Measurements from ENCODE around the gene FAAP20. TPM values are rescaled to one million over a fixed set of nuclear protein-coding genes. Genes with fewer than 3 reads are reported as not detected.

The FAAP20 gene
- polyA plus RNA-seq, 1 donor from 2014 or later, result 45.3 TPM

DNA sequence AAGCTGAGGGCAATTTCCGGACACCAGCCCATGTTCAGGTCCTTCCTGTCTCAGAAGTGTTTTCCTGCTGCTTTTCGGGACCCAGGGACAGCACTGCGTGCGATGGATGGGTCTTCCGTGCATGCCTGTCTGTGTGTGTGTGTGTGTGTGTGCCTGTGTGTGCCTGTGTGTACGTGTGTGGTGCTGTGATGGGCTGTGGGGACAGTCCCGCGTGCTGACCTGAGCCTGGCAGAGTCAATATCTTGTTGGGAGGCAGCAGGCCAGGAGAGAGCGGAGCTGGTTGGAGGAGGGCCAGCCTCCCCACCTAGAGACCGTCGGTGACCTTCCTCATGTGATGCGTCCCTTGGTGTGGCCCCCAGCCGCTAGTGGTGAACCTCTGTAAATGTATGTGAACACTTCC is 47.2 kb upstream of the FAAP20 start:
- Histone ChIP-seq H3K36me3 (ENCODE audit: insufficient read depth, low read length) (no peaks in the 10 kb centered on the region), H3K4me3 (ENCODE audit: low read length) (no peak overlapping the region), H3K9me3 (ENCODE audit: low read length) (no peaks in the 10 kb centered on the region), H3K9me2 (ENCODE audit: insufficient read depth, low read length) (no peaks in the 10 kb centered on the region), H3K79me2 (replicated peaks; ENCODE audit: insufficient read depth, low read length) (peaks cover 64% of the 10 kb centered on the region), H3K27ac (ENCODE audit: low read length) (no peak overlapping the region), H4K20me1 (ENCODE audit: insufficient read depth) (peaks cover 4% of the 10 kb centered on the region), H3F3A (ENCODE audit: insufficient read depth, low read length, poor library complexity, severe bottlenecking) (no peaks in the 10 kb centered on the region), H2AFZ (ENCODE audit: low read depth, low read length) (no peak overlapping the region), H3K27me3 (ENCODE audit: insufficient read depth, low read depth, low read length) (no peaks in the 10 kb centered on the region), H3K4me2 (ENCODE audit: low read length) (no peak overlapping the region), H3K9ac (ENCODE audit: low read length) (no peak overlapping the region)
- TF ChIP-seq CTCF (IDR thresholded peaks at IDR 0.05; ENCODE audit: poor library complexity, severe bottlenecking) (no peak), POLR2AphosphoS5 (IDR thresholded peaks at IDR 0.05) (no peak), REST (IDR thresholded peaks at IDR 0.05; ENCODE audit: borderline replicate concordance) (no peak), EP300 (conservative IDR thresholded peaks at IDR 0.05; ENCODE audit: poor library complexity, severe bottlenecking) (no peak), TAF1 (IDR thresholded peaks at IDR 0.05; ENCODE audit: low read depth) (no peak), SMC3 (conservative IDR thresholded peaks at IDR 0.05; ENCODE audit: poor library complexity) (no peak), RAD21 (conservative IDR thresholded peaks at IDR 0.05) (no peak), EZH2 (IDR thresholded peaks at IDR 0.05; ENCODE audit: borderline replicate concordance, insufficient read depth, low read length, poor library complexity, severe bottlenecking) (no peak)

- no peaks in the 10 kb centered on the region for H3K9me3 ChIP-seq (ENCODE audit: low read length)
- no peaks in the 10 kb centered on the region for H3K9me2 ChIP-seq (ENCODE audit: insufficient read depth, low read length)
- no peak overlapping the region for H3K4me3 ChIP-seq (ENCODE audit: low read length)
- H3K9ac ChIP-seq (ENCODE audit: low read length), result no peak overlapping the region
- H3K27ac ChIP-seq (ENCODE audit: low read length), result no peak overlapping the region
- H3K36me3 ChIP-seq (ENCODE audit: insufficient read depth, low read length), result no peaks in the 10 kb centered on the region
- no peak for TF ChIP-seq POLR2AphosphoS5 (IDR thresholded peaks at IDR 0.05)
- no peaks in the 10 kb centered on the region for H3K27me3 ChIP-seq (ENCODE audit: insufficient read depth, low read depth, low read length)
- H2AFZ ChIP-seq (ENCODE audit: low read depth, low read length), result no peak overlapping the region
- no peaks in the 10 kb centered on the region for H3F3A ChIP-seq (ENCODE audit: insufficient read depth, low read length, poor library complexity, severe bottlenecking)
- H4K20me1 ChIP-seq (ENCODE audit: insufficient read depth), result peaks cover 8% of the 10 kb centered on the region
- H3K4me2 ChIP-seq (ENCODE audit: low read length), result no peak overlapping the region
- peaks cover 69% of the 10 kb centered on the region for H3K79me2 ChIP-seq (replicated peaks; ENCODE audit: insufficient read depth, low read length)
Observed at GRCh38 chr1:2240270-2241156, 45.9 kb upstream of the FAAP20 start.
